Activated gamma-delta T cell (primary cell): ENCODE results near the gene SSTR5.
"Not testable (repeated sequence)": the region's sequence is repeated elsewhere in the genome, so short reads cannot be mapped to it uniquely, and the experiment has no call there.

Experiments used
- DNase-seq: peaks from one replicate; lab custom pipeline; 2025; lab: John Stamatoyannopoulos, UW

SSTR5 gene

DNA sequence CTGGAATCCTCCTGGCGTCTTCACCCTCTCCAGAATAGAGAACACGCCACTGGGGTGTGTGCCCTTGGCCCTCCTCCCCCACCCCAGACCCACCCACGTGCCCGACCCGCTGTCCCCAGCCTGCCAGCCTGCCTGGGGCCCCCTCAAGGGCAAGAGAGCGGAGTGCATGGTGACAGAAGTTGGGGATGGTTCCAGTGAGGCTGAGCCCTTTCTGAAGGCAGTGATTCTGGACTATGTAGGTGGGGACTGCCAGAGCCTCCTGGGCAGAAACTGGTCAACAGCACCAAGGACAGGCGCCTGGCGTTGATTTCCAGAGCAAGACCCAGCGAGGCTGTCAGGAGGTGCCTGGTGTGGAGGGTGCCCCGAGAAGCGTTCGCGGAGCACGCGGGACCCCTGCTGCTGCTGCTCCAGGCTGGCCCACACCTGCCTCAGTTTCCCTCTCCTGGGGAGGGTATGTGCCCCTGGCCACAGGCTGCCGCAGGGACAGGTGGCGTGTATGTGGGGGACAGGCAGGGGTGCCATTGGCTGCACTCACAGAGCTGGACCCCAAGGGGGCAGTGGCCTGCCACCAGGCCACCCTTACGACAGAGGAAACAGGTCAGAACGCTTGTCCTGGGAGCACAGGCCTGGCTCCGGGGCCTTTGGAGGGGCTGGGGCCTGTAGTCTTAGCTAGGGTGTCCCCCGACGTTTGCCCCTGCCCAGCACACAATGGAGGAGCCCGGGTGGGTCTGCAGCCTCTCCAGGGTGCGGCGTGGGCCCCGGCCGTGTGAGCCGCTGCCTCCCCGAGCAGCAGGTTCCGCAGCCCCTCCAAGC is 1.2 kb downstream of the SSTR5 start:
- DNase-seq: no peak

GRCh38 chr16:1074379-1074649 is 1.8 kb downstream of the SSTR5 start:
- DNase-seq: no peak

DNA sequence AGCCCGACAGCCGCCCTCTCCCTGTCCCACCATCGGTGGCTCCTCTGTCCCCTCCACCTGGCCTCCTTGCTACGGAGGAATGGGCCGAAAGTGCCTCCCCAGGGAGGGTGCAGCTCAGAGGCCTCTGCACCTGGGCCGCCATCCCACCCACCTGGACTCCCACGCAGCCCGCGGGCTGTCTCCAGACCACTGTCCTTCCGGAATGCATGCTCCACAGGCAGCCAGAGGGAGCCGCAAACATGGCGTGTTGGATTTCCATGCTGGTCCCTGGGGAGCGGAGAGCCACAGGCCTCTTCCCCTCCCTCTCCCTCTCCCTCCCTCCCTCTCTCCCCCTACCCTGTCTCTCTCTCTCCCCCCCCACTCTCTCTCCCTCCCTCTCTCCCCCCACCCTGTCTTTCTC is 3.0 kb downstream of the SSTR5 start:
- no peak for DNase-seq

DNA sequence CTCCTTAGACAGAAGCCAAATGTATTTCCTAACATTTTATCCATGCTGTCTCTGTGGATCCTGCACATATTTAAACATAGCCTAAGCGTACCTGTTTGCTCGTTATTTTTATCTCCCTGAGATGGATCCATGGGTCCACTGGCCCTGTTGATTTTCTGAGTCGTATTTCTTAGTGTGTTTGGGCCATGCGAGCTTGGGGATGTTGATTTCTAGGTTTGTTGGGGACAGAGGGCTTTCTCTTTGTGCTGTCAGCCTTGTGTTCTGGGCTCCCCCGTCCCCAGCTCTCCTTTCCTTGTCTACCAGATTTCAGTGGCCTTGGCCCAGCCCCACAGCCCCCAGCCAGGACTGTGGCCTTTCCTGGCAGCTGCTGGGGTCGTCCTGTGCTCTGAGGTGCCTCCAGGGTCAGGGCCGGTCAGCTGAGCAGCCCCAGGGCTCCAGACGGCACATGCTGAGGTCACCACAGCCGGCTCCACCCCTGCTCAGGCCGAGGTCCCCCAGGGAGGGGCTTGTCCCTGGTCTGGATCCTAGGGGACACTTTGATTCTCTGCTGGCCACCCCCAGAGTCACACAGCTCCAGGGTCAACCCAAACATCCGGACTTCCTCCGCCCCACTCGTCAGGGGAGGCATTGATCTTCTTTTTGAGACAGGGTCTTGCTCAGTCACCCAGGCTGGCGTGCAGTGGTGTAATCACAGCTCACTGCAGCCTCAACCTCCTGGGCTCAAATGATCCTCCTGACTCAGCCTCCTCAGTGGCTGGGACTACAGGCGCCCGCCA is 4.4 kb downstream of the SSTR5 start:
- DNase-seq: no peak

DNA sequence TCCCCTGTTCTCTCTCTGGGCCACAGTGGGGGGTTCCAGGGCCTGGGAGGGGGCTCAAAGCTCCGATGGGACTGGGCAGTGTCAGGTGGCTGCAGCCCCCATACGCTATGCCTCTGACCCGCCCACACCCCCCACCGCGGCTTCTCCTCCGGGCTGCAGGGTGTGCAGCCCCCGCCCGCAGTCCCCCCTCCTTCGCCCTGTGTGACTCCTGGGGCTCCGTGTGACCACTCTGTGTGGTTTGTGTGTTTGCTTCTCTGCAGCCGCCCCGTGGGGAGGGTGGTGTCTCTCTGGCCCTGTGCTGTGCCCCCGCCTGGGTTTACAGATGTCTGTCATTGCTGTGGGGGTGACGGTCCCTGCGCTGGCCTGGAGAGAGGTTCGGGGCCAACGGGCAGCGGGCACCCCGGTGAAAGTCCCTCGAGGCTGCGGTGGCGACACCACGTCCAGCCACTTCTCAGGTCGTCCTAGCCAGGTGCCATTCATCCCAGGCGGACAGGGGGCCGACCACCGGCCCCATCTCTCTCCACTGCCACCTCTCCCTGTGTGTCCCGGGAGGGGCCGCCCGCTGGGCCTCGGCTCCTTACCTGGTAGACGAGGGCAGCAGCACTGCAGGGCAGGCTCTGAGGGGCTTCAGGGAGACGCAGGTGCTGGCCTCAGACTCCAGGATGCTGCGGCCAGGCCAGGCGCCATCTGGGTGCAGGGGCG is 5.5 kb downstream of the SSTR5 start:
- DNase-seq: no peak

DNA sequence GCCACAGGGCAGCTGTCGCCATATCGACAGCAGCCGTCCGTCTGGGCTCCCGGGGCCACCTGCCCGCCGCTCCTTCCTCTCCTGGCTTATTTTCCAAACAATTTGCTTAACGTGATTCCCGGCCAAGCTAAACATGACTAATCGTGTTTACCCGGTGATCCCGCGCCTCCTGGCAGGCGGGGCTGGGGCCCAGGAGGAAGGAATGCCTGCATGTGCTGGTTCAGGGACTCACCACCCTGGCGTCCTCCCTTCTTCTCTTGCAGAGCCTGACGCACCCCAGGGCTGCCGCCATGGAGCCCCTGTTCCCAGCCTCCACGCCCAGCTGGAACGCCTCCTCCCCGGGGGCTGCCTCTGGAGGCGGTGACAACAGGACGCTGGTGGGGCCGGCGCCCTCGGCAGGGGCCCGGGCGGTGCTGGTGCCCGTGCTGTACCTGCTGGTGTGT is 6.1 kb downstream of the SSTR5 start:
- DNase-seq: no peak

GRCh38 chr16:1079341-1079740 is 6.8 kb downstream of the SSTR5 start:
- DNase-seq: no peak

DNA sequence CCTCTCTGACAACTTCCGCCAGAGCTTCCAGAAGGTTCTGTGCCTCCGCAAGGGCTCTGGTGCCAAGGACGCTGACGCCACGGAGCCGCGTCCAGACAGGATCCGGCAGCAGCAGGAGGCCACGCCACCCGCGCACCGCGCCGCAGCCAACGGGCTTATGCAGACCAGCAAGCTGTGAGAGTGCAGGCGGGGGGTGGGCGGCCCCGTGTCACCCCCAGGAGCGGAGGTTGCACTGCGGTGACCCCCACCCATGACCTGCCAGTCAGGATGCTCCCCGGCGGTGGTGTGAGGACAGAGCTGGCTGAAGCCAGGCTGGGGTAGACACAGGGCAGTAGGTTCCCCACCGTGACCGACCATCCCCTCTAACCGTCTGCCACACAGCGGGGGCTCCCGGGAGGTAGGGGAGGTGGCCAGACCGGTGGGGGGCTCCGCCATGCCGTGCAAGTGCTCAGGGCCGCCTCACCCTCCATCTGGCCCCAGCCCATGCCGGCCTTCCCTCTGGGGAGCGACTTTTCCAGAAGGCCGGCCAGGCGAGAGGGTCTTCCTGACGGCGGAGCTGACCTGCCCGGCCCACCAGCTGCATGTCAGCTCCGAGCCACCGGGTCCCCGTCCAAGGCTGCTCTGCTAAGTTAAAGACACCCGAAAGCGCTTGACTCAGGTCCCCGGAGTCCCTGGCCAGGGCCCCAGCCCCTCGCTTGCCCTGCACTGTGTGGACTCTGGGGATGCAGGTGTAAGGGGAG is 7.4 kb downstream of the SSTR5 start:
- no peak for DNase-seq

GRCh38 chr16:1080801-1081733 is 8.5 kb downstream of the SSTR5 start:
- DNase-seq: no peak

DNA sequence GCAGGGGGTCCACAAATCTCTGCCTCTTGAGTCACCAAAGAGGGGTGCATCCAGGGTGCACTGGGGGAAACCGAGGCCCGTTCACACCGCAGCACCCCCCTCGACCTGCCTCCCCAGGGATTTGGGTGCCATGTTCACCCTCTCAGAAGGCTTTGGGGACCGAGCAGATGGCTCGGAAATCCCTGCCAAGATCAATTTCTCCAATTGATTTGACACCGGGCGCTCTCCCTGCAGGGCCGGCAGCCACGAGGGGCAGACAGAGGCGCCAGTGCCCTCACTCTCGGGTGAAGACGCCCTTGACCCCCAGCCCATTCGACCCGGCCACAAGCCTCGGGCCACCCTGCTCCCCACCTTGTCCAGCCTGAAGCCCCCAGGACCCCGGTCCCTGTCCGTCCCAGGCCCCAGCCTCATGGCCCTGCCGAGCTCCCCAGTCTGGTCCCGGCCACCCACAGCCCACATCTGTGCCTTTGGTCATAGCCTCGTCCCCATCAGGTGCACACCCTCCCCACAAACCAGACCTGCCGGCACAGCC is 9.3 kb downstream of the SSTR5 start:
- no peak for DNase-seq

DNA sequence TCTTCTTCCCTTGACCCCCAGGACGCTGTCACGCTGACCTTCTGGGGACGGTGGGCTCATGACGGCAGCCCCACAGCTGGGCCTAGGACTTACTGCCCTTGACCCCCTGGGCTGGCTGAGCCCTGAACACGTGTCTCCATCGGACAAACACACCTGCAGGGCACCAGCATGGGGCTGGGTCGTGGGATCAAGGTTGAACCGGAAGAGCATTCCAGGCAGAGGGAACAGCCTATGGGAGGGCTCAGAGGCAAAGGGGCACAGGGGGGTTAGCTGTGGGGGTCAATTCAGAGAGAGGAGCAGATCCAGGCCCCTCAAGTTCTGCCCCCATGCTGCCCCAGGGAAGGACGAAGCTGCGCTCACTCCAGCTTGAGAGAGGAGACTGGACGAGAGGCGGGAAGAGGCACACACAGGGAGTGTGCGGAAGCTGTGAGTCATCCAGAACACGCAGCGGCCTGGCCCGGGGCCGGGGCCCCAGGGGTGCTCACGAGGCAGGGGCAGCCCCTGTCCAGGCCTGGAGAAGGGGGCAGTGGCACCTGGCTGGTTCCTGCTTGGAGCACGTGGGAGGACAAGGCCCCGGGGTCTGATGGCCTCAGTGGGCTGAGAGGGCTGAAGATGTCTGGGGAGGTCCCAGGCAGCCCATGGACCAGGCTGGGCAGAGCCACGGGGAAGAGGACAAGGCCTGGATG is 9.9 kb downstream of the SSTR5 start:
- no peak for DNase-seq

DNA sequence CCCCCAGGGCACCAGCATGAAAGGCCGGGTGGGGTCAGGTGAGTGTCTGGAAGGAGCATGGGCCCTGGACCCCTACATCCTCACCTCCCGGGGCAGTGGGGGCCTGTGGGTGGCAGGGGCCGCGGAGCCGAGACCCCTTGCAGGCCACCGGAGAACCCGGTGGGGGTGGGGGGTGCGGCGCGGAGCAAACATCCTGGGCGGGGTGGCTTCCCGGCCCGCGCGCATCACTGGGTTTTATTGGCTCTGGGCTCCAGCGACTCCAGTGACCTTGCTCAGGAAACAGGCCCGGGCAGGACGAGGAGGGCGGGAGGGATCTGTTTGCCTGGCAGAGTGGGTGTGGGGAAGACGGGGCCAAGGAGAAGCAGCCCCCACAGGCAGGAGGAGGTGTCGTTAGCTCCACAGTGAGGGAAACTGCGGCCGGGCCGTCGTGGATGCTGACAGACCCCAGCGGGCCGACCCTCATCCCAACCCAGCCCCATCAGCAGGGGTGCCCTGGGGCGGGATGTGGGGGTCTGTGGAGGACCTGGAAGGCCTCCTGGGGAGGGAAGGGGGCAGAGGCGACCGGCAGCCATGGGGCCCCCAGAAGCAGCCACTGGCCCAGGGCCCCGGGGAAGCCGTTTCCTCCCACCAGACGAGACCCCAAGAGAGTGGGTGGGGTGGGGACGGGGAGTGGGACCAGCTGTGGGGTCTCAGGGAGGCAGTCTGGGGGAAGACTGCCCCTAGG is 10.6 kb downstream of the SSTR5 start:
- no peak for DNase-seq

DNA sequence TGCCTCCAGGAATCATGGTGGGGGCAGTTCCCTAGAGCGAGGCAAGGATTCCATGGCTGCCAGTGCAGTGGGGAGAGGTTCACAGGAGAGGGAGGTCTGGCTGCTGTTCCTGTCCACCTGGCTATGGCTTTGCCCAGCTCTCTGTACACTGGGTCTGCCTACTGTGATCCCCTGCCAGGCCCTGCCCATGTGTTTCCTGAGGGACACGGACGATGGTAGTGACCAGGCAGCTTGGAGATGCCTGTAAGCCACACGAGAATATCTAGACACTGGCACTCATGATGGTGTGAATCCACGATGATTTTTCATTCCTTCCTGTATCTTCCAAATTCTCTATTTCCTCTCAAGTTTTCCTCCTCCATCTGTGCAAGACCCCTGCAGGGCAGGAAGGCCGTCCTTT is 12.4 kb downstream of the SSTR5 start:
- DNase-seq: no peak

GRCh38 chr16:1086443-1086842 is 13.9 kb downstream of the SSTR5 start:
- DNase-seq: not testable (repeated sequence)

DNA sequence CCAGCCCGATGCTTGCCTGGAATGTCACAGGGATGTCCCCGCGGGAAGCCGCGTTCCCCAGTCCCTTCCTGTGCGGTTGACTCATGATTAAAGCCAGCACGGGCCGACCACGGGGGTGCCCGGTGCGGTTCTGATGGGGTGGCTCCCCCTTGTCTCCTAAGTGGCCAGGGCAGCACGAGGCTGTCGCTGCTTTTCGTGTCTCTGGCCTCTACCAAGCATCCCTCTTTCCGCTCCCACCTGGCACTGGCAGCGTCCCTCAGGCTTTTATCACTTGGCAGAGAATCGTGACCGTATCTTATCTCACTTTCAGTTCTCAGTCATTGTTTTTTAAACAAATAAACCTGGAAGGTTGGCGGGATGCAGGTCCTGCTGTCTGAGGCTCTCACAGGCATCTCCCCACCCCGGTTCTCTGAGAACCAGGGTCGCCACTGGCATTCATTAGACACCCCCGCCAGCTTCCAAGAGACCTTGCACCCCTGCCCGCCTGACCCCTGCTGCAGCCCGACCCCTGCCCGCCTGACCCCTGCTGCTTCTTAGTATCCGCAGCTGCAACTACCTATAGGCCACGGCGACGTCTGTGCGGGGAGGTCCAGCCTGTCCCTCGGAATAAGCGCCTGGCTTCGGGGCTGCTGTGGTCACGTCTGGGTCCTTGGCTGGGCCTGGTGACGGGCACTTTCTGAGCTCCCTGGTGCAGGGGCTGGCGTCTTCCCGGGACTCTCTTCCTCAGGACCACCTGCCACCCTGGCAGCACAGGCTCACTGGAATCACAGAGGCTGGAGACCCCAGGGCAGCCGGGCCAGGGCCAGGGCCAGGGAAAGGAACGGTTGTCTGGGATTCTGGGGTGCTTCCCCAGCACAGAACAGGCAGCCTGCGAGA is 16.0 kb downstream of the SSTR5 start:
- no peak for DNase-seq

DNA sequence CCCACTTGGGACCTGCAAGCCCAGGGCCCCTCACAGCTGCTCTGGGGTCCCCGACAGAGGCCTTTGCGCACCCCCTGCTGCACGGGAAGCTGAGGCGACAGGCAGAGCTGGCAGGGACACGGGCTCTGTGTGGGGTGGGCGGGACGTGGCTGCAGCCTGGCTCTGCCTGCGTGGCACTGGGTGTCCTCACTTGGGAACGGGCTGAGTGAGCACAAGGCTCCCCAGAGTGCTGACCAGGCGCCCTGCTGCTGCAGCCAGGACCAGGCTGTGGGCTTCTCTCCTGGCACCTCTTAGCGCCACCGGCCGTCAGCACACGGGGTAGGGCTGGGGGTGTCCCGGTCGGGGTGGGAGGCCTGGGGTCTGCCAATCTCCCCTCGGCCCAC is 16.9 kb downstream of the SSTR5 start:
- no peak for DNase-seq

- DNase-seq: no peak
These were observed 17.5 kb downstream of the SSTR5 start for GRCh38 chr16:1089822-1090619.
